OCI-LY3 (cell line): ENCODE data around the gene NPHS1.

Experiments
- CTCF ChIP-seq: fragments of 200-600, 300-600 bp; sonication (generic); IDR thresholded peaks from 2 replicates; pipeline ENCODE4 v1.5.1; 2014; ENCODE audit warnings: antibody characterized with exemption, low read length, low read depth
- EZH2phosphoT487 ChIP-seq: fragments of 200-600 bp; shearing (Covaris generic); IDR thresholded peaks from 2 replicates; pipeline ENCODE4 v1.6.1; 2018; ENCODE audit warnings: antibody characterized with exemption, mixed run types, low read depth

GRCh38 chr19:35890113-35890650, 37.9 kb upstream of the NPHS1 start:
- no peak for TF ChIP-seq CTCF
- no peak for TF ChIP-seq EZH2phosphoT487
